Measurements from ENCODE around the gene SLC50A1.
A peak's percentile ranks its signal among the peaks of the same experiment; 100 is the strongest.
"Not testable (repeated sequence)": the region's sequence is repeated elsewhere in the genome, so short reads cannot be mapped to it uniquely, and the experiment has no call there.

SLC50A1 gene

DNA sequence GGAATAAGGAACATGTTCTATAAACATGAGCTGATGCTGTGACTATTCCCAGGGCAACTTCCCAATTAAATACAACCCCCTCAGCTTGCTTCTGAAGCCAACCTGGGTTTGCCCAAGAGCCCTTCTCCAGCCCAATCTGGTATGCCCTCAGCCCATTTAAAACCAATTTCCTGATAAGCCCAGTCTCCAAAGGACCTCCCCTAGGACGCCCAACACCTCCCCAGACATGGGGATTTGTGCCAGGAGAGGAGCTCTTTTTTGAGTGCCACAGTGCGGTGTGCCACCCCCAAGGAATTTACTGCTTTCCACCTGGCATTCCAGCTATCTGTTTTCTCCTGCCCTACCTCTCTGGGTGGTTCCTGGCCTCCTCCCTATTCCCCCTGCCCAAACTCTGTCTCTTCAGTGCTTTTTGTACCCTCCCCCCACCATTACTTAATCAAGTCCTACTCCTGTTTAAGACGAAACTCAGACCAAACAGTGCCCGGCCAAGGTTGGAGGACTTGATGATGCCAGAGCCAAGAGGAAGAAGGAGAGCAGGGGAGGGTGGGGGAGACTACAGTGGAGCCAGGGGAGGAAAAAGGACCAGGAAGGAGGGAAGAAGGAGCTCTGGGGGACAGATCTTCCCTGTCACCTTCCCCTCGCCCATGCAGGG is 19.4 kb upstream of the SLC50A1 start:
- no peak for DNase-seq (ENCODE audit: low read depth)

DNA sequence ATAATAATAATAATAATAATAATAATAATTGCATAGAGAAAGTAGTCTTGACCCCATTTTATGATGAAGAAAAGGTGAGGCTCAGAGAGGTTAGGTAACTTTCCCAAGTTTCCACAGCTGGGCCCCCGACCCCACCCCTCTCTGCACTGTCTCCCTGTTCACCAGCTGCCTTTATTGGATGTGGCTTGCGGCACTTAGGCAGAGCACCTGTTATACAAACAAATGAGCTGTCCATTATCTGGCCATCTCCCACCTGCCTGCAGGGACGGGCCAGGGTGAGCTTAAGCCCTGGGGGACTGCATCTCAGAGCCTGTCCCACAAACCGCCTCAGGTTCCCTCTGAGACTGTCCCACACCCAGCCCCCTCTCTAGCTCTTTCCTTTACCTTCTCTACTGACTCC is 18.0 kb upstream of the SLC50A1 start:
- DNase-seq (ENCODE audit: low read depth): no peak

DNA sequence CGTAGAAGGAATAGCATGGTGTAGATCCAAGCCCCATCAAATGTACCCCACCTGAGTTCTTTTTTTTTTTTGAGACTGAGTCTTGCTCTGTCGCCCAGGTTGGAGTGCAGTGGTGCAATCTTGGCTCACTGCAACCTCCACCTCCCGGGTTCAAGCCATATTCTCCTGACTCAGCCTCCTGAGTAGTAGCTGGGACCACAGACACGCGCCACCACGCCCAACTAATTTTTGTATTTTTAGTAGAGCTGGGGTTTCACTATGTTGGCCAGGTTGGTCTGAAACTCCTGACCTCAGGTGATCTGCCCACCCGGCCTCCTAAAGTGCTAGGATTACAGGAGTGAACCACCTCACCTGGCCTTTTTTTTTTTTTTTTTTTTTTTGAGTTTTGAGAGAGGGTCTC is 17.6 kb upstream of the SLC50A1 start:
- not testable (repeated sequence) for DNase-seq (ENCODE audit: low read depth)

DNA sequence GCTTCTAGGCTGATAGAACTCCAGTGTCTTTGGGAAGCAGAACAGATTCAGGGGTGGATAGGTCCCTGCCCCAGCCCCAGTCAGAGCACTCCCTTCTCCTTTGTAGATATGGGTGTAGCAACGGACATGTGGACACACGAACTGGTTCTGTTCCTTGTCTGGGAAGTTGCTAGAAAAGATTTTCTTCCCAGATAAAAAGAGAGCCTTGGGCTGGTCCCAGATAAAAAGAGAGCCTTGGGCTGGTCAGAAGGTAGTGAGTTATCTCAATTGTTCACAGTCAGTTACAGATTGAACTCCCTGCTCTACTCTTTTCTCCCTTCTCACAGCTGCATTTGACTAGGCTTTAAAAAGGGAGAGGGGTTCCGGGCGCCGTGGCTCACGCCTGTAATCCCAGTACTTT is 15.4 kb upstream of the SLC50A1 start:
- no peak for DNase-seq (ENCODE audit: low read depth)

DNA sequence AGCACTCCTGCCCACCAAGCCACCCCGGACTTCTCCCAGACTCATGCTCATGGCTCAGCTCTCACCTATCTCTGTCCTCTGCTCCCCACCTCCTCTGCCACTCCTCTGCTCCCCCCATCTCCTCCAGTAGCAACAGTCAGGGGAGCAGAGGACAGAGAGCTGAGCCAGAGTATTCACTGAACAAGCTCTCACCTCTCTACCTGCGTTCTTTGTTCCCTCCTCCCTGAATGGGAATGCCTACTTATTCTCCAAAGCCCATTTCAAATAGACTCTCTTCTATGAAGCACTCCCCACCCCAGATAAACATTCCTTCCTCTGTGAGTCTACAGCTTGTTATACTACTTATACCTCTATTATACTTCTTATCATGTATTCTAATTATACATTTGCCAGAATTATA is 14.4 kb upstream of the SLC50A1 start:
- DNase-seq (ENCODE audit: low read depth): no peak

DNA sequence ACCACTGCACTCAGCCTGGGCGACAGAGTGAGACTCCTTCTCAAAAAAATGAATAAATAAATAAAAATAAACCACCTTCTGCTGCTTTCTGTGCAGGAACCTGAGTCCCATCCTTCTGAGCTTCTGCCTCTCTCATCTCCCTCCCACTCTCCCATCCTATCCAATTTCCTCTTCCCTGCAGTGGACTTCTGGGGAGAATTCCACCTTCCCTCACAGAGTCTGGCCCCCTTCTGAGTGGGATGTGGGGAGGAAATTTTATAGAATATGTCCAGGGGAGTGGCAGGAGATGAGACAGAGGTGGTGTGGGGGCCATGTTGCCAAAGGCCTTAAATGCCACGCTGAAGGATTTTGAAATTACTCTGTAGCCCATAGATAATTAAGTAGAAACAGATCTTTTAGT is 13.3 kb upstream of the SLC50A1 start:
- DNase-seq (ENCODE audit: low read depth): no peak

DNA sequence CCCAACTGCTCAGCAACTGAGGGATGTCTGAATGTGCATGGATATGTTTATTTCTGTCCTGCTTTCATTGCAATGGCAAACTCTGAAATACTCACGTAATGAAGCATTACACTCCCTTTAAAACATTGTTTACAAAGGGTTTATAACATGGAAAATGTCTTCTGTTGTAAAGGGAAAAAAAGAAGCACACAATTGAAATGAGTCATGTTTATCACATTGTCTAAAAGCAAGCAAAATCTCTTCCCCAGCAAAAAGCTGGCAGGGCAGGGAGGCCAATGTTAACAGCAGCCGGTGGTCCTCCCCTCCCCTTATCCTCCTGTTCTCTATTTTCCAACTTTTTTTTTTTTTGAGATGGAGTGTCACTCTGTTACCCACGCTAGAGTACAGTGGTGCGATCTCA is 11.9 kb upstream of the SLC50A1 start:
- no peak for DNase-seq (ENCODE audit: low read depth)

DNA sequence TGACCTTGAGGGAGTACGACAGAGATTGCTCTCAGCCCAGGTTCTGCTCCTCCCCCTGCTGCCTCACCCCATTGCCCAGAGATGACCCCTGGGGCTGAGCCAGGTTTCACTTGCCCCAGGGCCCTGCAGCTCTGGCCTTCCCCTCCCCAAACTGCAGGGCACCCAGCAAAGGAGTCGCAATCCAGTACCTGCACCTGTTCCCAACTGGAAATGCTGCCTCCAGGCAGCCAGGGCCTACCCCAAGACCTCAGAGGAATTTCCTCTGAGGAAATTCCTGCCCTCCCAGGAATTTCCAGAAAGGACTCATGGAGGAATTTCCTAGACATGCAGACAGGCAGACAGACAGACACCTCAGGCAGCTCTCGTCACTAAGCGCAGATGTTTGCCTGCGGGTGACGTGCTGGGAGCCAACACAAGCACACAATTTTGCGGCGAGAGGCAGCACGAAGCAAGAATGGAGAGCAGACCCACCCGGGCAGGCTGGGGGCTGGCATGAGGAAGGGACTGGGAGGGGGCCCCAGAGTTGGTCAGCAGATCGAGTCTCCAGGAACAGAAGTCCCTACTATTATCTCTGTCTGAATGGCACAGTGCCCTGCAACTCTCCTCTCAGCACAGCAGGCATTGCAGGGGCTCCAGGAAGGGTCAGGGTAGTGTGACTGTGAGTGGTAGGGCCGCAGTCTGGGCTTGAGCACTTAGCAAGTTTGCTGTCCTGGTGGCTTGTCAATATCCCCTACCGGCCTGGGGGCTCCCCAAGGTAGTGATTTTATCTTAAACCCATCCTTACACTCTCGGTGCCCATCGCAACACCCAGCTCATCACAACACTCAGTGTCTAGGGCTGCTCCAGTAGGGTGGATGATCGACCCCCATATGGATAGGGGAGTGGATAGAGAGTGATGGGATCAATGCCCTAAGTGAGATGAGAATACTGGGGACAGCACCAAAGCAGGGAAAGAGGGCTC is 10.9 kb upstream of the SLC50A1 start:
- no peak for DNase-seq (ENCODE audit: low read depth)

DNA sequence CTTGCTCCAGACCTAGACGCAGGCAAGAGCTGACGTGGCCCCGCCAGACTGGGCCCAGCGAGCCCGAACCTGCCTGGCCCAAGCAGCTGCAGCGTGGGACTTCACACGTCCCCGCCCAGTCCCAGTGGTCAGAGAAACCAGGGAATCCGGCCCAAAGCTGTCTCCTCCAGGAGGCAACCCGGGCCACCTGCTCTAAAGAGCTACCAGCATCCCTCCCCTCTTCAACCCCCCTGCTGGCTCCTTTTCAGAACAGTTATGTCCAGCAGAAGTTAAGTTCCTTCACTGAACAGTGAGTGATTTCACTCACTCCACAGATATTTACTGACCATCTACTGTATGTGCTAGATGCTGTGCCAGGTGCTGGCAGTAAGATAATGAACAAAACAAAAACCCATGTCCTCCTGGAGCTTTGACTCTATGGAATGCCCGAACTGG is 10.1 kb upstream of the SLC50A1 start:
- DNase-seq (ENCODE audit: low read depth): no peak

DNA sequence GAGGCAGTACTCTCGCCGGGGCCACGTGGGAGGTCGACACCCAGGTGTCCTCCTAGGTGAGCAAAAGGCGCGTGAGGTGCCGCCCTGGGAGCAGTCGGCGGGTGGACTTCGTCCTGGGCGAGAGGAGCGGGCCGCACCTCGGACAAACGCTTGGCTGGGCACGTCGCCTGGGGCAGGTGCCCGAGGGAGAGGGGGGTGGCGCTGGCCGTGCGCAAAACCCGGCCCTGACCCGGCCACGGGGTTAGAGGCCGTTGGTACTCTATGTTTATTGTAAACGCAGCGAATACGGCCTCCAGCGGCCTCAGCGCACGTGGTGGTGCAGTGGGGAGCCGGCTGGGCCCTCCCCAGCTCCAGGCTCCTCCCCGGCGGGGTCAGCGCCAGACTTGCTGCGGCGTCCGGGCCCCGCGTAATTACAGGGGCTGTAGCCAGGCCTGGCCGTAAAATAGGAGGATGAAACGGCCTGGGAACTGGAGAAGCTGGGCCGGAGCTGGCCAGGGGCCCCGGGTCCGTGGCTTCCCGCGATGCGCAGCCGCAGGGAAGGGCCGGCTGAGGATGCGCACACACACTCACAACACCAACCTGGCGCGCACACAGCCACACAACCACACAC is 9.6 kb upstream of the SLC50A1 start:
- no peak for DNase-seq (ENCODE audit: low read depth)

DNA sequence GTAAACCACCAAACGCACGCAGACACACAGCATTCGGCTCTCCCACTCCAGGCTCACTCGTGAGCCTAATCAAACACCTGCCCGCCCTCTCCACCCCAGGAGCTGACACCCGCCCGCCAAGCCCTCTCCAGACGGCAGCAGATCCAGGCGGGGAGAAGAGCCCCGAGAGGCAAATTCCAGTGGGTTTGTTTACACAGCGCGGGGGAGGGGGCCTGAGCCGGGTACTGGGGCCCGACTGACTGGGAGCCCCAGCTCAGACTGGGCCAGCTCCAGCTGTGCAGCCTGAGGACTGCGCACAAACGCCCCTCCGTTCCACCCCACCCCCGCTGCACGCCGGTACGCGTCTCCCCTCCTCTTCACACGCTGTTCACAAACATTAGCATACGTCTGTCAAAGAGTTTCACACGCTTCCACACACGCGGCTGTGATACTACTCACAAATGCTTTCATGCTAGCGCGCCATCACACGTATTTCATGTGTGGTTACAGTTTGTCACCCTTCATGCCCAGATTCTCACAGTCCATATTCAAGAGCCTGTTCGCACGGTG is 9.0 kb upstream of the SLC50A1 start:
- DNase-seq (ENCODE audit: low read depth): peak; percentile 22

DNA sequence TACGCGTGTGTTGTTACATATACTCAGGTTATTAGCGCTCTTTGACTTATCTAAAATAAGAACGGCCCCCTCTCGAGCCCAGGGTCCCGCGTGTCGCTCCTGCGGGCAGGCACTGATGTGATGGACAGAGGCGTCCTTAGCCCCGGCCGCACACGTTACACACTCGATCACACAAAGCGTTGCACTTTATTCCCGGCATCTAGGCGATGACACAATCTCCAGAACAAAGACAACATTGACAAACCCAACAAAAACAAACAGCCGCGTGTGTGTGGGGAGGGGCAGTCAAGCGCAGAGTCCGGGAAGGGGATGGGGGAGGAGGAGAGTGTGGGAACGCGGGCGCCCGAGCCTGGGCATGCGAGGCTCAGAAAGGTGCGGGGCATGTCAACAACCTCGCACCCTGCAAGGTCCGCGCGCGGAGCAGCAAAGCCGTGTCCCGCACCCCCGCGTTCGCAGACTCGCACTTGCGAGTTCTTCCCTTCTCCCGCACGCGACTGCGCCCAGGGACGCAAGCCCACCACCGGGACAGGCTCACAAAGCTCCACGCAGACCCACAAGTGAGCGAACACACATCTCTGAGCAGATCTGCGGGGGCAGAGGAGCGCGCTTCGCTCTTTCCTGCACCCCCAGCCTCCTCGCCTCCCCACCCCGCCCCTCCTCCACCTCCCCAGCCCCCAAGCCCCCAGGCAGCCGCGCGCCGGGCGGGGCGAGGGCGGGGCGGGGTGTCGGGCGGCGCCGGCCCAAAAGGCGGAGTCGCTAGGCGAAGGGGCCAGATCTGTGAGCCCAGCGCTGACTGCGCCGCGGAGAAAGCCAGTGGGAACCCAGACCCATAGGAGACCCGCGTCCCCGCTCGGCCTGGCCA is 8.3 kb upstream of the SLC50A1 start, which contains the start of gene EFNA1:
TSS of gene EFNA1 (plus strand) at position 772 of the 862 bp plus-strand sequence. CDS start 102 bp downstream, outside the sequence.
- peak; percentile 34 for DNase-seq (ENCODE audit: low read depth)

DNA sequence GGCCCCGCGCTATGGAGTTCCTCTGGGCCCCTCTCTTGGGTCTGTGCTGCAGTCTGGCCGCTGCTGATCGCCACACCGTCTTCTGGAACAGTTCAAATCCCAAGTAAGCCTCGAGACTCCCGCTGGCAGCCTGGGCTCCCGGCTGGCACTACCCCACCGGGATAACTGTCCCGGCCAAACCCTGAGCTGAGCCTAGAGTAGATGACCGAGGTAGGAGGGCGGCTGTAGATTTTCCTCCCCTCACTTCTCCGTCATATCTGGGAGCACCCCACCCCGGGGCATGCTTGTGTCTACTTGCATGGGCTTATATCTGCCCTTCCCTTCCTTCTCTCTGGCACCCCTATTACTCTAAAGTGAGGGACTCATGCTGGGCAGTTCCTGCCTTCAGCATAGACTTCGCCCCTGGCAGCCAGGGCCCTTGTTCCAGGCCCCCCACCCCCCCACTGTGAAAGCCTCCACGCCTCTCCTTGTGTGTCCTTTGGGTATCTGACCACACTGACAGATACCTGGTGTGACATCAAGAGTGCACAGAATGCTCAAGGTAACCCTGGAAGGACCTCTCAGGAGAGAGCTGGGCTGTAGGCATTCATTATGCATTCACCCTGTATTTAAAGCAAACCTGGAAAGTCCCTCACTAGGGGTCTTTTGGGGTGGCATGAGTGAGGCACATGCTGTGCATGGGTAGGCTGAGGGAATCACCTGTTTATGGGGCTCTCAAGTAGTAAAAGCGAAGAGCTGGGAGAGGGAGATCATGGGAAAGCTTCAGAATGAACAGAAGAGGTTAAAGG is 7.5 kb upstream of the SLC50A1 start:
- no peak for DNase-seq (ENCODE audit: low read depth)

DNA sequence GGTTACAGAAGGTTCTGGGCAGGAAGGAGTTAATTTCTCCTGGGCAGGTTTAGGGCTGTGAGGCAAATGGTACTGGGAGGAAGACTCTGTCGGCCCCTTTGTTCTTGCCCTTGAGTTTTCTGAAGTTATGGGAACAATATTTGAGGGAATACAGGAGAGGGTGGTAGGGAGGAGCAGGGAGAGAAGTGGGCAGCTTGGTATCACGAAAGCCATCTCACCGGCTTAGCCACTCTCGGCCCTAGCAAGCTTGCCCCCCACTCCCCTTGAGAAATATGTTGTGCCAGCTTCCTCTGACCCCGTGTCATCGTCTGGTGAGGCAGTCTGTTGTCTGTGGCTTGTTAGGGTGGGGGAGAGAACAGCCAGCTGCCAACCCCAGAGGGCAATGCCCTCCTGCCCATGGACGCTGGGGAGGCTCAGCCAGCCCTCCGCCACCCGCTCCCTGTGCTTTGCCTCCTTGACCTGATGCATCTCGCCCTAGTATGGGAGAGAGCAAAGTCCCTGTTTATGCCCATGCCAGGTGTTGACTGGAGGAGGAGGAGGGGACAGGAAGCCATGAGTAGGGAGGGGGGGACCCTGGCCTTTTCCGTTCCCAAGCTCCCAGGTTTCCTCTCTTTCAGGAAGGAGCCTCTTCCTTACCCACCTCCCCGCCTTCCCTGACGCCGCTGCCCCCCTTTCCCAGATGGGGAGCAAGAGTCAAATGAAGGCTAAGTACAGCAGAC is 6.7 kb upstream of the SLC50A1 start:
- DNase-seq (ENCODE audit: low read depth): no peak

DNA sequence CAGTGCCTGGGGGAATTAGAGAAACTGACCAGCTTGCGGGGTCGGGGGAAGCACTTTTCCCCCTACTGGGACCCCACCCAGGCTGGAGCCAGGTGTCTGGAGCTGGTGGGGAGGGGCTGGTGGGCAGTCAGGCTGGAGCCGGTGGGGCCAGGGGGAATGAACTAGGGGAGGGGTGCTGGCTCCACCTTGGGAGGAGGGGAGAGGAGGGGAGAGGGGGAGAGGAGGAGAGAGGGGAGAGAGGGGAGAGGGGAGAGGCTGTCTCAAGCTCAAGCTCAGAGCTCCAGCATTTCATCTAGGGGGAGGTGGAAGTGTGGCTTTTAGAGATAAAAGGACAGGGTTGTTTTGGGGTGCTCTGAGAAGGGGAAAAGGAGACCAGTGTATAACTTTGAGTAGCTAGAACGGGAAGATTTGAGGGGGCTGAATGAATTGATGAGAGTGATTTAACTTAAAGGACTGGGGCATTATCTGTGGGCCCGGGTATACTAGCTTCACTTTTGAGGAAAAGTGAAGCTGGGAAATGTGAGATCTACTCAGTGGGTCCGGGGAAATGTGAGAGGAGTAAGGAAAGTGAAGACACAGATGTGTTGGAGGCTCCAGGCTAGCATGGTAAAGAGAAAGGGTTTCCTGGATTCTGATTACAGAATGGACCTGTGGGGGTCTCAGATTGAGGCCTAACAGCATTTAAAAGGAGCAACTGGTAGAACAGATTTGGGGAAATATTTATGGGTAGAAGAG is 5.2 kb upstream of the SLC50A1 start:
- DNase-seq (ENCODE audit: low read depth): no peak

DNA sequence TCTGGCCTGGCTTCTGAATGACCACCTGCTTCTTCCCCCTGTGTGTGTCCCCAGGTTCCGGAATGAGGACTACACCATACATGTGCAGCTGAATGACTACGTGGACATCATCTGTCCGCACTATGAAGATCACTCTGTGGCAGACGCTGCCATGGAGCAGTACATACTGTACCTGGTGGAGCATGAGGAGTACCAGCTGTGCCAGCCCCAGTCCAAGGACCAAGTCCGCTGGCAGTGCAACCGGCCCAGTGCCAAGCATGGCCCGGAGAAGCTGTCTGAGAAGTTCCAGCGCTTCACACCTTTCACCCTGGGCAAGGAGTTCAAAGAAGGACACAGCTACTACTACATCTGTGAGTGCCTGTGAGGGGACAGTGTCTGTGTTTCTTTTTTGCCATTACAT is 4.4 kb upstream of the SLC50A1 start:
- no peak for DNase-seq (ENCODE audit: low read depth)

DNA sequence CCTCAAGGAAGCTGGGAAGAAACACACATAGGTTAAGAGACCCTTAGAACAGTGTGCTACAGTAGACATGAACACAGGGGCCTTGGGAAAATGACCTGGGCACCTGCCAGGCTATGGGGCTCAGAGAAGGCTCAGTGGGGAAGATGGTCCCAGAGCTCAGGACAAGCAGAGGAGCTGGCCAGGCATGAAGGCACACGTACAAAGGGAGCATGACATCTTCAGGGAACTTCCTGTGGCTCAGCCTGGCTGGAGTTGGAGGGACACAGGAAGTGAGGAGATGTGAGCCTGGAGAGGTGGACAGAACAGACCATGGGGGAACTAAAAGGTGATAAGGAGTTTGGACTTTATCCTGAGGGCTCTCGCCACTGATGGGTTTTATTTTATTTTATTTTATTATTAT is 3.8 kb upstream of the SLC50A1 start:
- no peak for DNase-seq (ENCODE audit: low read depth)

DNA sequence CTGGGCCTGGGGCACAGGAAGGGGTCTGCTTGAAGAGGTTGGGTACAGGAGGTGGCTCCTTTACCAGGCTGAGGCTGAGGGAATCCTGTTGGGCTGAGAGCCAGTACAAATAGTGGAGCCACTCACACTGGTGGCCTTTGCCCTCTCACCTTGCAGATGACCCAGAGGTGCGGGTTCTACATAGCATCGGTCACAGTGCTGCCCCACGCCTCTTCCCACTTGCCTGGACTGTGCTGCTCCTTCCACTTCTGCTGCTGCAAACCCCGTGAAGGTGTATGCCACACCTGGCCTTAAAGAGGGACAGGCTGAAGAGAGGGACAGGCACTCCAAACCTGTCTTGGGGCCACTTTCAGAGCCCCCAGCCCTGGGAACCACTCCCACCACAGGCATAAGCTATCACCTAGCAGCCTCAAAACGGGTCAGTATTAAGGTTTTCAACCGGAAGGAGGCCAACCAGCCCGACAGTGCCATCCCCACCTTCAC is 1.8 kb upstream of the SLC50A1 start:
- no peak for DNase-seq (ENCODE audit: low read depth)

DNA sequence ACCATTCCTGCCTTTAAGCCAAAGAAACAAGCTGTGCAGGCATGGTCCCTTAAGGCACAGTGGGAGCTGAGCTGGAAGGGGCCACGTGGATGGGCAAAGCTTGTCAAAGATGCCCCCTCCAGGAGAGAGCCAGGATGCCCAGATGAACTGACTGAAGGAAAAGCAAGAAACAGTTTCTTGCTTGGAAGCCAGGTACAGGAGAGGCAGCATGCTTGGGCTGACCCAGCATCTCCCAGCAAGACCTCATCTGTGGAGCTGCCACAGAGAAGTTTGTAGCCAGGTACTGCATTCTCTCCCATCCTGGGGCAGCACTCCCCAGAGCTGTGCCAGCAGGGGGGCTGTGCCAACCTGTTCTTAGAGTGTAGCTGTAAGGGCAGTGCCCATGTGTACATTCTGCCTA is 1.3 kb upstream of the SLC50A1 start:
- DNase-seq (ENCODE audit: low read depth): no peak

Data from stimulated activated CD8-positive, alpha-beta memory T cell treated with anti-CD3 and anti-CD28 coated beads, Interleukin-12 subunit alpha, Interleukin-12 subunit beta, amount 100 ng/mL, for 4 hours (primary cell).